HG02981 (cell line): ENCODE data around the gene CYP26A1.
"Not testable (repeated sequence)": the region's sequence is repeated elsewhere in the genome, so short reads cannot be mapped to it uniquely, and the experiment has no call there.

Experiments used
- ATAC-seq: cut with Tn5 transposase; IDR thresholded peaks from one replicate; pipeline ENCODE4 v1.9.1; 2021; ENCODE audit warnings: mild to moderate bottlenecking, moderate library complexity; ENCODE audit not compliant: unreplicated experiment

CYP26A1 gene

GRCh38 chr10:93077860-93078337, 4.2 kb downstream of the CYP26A1 start:
- ATAC-seq, result no peak

GRCh38 chr10:93079663-93080349, 6.1 kb downstream of the CYP26A1 start:
- no peak for ATAC-seq

- peak; percentile 51 for ATAC-seq
These were observed 6.8 kb downstream of the CYP26A1 start for GRCh38 chr10:93080350-93081046.

- ATAC-seq, result no peak
These were observed 7.6 kb downstream of the CYP26A1 start for GRCh38 chr10:93081318-93081717.

GRCh38 chr10:93081834-93082233, 8.1 kb downstream of the CYP26A1 start:
- ATAC-seq, result no peak

GRCh38 chr10:93083743-93084539, 10.2 kb downstream of the CYP26A1 start:
- ATAC-seq, result no peak

GRCh38 chr10:93085272-93085859, 11.7 kb downstream of the CYP26A1 start:
- no peak for ATAC-seq

GRCh38 chr10:93086289-93086688, 12.6 kb downstream of the CYP26A1 start:
- no peak for ATAC-seq

GRCh38 chr10:93087846-93088245, 14.2 kb downstream of the CYP26A1 start:
- no peak for ATAC-seq

- ATAC-seq, result no peak
These were observed 14.8 kb downstream of the CYP26A1 start for GRCh38 chr10:93088466-93088865.

- ATAC-seq, result no peak
These were observed 16.9 kb downstream of the CYP26A1 start for GRCh38 chr10:93090619-93091018.

GRCh38 chr10:93091960-93092359, 18.3 kb downstream of the CYP26A1 start:
- ATAC-seq, result no peak

- no peak for ATAC-seq
These were observed 21.5 kb downstream of the CYP26A1 start for GRCh38 chr10:93095225-93095624.

- no peak for ATAC-seq
These were observed 23.2 kb downstream of the CYP26A1 start for GRCh38 chr10:93096901-93097300.

- no peak for ATAC-seq
These were observed 23.7 kb downstream of the CYP26A1 start for GRCh38 chr10:93097386-93097785.

- no peak for ATAC-seq
These were observed 25.1 kb downstream of the CYP26A1 start for GRCh38 chr10:93098816-93099215.

GRCh38 chr10:93099670-93100069, 26.0 kb downstream of the CYP26A1 start:
- no peak for ATAC-seq

GRCh38 chr10:93101148-93101547, 27.5 kb downstream of the CYP26A1 start:
- ATAC-seq, result not testable (repeated sequence)

- no peak for ATAC-seq
These were observed 30.3 kb downstream of the CYP26A1 start for GRCh38 chr10:93103953-93104352.

GRCh38 chr10:93106631-93107072, 33.0 kb downstream of the CYP26A1 start:
- no peak for ATAC-seq
